Mesothelial cell of epicardium (in vitro differentiated cells): ENCODE results near the gene ZNF33A. TPM values are rescaled to one million over a fixed set of nuclear protein-coding genes. Genes with fewer than 3 reads are reported as not detected.

Experiments used
- DNase-seq, 2 experiments: peaks; one replicate each; pipeline ENCODE4 v3.0.0; 2021; ENCODE audit warnings: low spot score in 2 of 2; ENCODE audit not compliant: unreplicated experiment in 2 of 2
- H3K27ac Mint-ChIP-seq: 2 replicates; pipeline ENCODE4 v1.8.0; 2021; ENCODE audit warnings: mixed read lengths
- H3K27me3 Mint-ChIP-seq: 2 replicates; pipeline ENCODE4 v1.8.0; 2021; ENCODE audit warnings: low read depth, mixed read lengths
- H3K36me3 Mint-ChIP-seq: 2 replicates; pipeline ENCODE4 v1.8.0; 2021; ENCODE audit warnings: mixed read lengths
- H3K4me1 Mint-ChIP-seq: 2 replicates; pipeline ENCODE4 v1.8.0; 2021; ENCODE audit warnings: mixed read lengths
- H3K4me3 Mint-ChIP-seq: 2 replicates; pipeline ENCODE4 v1.8.0; 2021; ENCODE audit warnings: mild to moderate bottlenecking, moderate library complexity, mixed read lengths
- H3K9me3 Mint-ChIP-seq: 2 replicates; pipeline ENCODE4 v1.8.0; 2021; ENCODE audit warnings: mixed read lengths
- total RNA-seq: library from RNA; stranded (reverse); gene quantifications from 3 replicates; pipeline ENCODE4 v1.2.1, GENCODE V29; 2021
- TF ChIP-seq, protein P1 (sequence below): fragments of 200-600 bp; sonication (generic); IDR thresholded peaks from one replicate; pipeline ENCODE4 v1.5.0; 2021; ENCODE audit warnings: antibody characterized with exemption; ENCODE audit not compliant: unreplicated experiment

Gene ZNF33A
- total RNA-seq, 1 donor from 2014 or later = 37.5 TPM

DNA sequence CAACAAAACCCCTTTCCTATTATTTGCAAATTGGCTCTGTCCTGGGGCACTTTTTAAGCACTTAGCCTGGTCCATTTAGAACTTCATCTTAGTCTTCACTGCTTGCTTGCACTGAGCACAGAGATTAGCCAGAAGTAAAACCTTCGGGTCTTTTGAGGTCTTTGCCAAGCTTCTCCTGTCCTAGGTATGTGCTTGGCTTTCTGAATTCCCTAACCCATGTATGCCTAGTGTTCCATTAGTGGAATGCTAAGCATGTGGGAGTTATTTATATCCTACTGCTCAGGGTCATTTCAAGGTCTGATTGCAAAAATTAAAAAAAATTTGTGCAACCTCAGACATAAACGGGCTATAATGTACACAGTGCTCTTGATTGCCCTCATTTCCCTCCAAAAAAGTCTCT is 101.7 kb downstream of the ZNF33A start:
- TF ChIP-seq, protein P1, sequence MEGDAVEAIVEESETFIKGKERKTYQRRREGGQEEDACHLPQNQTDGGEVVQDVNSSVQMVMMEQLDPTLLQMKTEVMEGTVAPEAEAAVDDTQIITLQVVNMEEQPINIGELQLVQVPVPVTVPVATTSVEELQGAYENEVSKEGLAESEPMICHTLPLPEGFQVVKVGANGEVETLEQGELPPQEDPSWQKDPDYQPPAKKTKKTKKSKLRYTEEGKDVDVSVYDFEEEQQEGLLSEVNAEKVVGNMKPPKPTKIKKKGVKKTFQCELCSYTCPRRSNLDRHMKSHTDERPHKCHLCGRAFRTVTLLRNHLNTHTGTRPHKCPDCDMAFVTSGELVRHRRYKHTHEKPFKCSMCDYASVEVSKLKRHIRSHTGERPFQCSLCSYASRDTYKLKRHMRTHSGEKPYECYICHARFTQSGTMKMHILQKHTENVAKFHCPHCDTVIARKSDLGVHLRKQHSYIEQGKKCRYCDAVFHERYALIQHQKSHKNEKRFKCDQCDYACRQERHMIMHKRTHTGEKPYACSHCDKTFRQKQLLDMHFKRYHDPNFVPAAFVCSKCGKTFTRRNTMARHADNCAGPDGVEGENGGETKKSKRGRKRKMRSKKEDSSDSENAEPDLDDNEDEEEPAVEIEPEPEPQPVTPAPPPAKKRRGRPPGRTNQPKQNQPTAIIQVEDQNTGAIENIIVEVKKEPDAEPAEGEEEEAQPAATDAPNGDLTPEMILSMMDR = no peak
- Mint-ChIP-seq H3K9me3 (peaks cover 69% of the 10 kb centered on the region), H3K27me3 (no peaks in the 10 kb centered on the region), H3K36me3 (peaks cover 65% of the 10 kb centered on the region), H3K4me1 (no peaks in the 10 kb centered on the region), H3K27ac (no peak overlapping the region), H3K4me3 (no peak overlapping the region)
- DNase-seq = no peak

Other genes with a start within 250 kb of the ZNF33A start
- gene ZNF248, start 153.1 kb upstream of the ZNF33A start, total RNA-seq = 14.5 to 16.3 TPM (median 15.8 TPM) in 3 replicates
- 12.3 to 12.7 TPM (median 12.5 TPM) in 3 replicates for gene ZNF25, start 34.0 kb upstream of the ZNF33A start, total RNA-seq
- gene ZNF37A, start 83.7 kb downstream of the ZNF33A start, total RNA-seq = 24.2 to 24.9 TPM (median 24.8 TPM) in 3 replicates